Esophagus mucosa (tissue), 1 donor: ENCODE data around the gene WNK1. TPM values are rescaled to one million over a fixed set of nuclear protein-coding genes. Genes with fewer than 3 reads are reported as not detected.
"Not testable (repeated sequence)": the region's sequence is repeated elsewhere in the genome, so short reads cannot be mapped to it uniquely, and the experiment has no call there.

Source experiments
- ATAC-seq: fragments of 200-7000 bp; cut with Tn5 transposase; one replicate; pipeline ENCODE4 v1.9.1; 2020
- total RNA-seq: library from RNA; stranded (reverse); gene quantifications from one replicate; pipeline ENCODE4 v1.2.4, GENCODE V29; 2023
- donor health status: DM: yes; HTN: yes; CAD: no.

WNK1 gene
- total RNA-seq, 1 donor from 2014 or later: 157 TPM

DNA sequence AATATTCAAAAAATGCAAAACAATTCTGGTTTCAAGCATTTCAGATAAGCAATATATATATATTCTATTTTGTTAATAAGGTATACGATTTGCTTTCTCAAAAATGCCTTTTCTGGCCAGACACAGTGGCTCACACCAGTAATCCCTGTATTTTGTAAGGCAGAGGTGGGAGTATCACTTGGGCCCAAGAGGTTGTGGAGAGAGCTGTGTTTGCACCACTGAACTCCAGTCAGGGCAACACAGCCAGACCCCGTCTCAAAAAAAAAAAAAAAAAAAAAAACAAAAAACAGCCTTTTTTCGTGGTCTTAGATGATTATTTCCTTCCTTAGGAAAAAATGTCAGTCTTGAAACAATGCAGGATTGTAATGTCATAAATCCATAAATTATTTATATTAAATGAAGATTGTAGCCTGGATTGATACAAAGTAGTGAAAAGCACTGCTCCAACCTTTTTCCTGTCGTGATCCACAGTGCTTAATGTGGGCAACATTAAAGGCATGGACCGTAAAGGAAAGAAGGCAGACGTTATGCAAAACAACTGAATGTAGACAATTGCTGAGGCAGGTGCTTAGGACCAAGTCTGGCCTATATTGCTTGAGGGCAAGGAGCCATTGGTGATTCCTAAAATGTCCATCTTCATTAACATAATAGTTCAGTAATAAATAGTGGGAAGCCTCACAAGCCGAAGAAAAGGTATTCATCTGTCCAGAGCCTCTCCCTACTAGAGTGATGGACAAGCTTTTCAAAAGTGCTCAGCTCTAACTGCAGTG is 160.3 kb downstream of the WNK1 start:
- ATAC-seq: no peak

- peak; percentile 90 for ATAC-seq
Measured at GRCh38 chr12:913919-914698, 161.7 kb downstream of the WNK1 start.

- ATAC-seq: no peak
Measured at GRCh38 chr12:915090-915489, 162.7 kb downstream of the WNK1 start.

- ATAC-seq: no peak
Measured at GRCh38 chr12:916240-916639, 163.9 kb downstream of the WNK1 start.

GRCh38 chr12:916712-917445 is 164.5 kb downstream of the WNK1 start:
- ATAC-seq: no peak

DNA sequence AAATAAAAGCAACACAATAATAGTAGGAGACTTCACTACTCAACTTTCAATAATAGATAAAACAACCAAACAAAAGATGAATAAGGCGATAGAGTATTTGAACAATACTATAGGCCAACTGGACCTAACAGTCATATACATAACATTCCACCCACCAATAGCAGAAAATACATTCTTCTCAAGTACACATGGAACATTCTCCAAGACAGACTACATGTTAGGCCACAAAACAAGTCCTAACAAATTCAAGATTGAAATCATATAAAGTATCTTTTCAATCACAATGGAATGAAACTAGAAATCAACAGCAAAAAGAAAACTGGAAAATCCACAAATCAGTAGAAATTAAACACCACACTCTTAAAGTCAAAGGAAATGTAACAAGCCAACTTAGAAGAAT is 168.3 kb downstream of the WNK1 start:
- no peak for ATAC-seq

DNA sequence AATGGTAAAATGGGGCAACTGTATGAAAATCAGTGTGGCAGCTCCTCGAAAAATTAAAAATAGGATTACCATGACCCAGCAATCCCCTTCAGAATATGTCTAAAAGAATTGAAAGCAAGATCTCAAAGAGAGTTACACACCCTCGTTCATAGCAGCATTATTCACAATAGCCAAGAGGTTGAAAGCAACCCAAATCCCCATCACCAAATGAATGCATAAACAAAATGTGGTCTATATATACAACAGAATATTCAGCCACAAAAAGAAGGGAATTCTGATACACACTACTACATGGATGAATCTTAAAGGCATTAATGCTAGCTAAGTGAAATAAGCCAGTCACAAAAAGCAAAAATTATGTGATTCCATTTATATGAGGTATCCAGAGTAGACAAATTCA is 169.9 kb downstream of the WNK1 start:
- no peak for ATAC-seq

- no peak for ATAC-seq
Measured at GRCh38 chr12:926641-927040, 174.3 kb downstream of the WNK1 start.

DNA sequence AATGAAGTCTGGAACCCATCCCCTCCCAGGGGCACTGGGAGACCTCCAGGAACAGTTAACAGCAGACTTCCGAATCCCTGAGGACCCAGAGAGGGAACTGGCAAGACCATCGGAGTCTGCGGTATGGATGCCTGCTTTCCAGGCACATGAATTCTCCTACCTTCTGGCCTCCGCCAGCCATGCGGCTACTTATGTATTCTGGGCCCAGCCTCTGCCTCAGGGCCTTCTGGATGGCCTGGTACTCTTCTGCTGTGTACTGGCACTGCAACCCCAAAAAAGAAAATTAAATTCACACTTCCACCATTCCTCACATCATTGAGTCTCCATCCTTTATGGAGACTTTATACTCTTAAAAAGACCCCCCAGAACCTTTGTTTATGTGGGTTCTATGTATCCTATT is 178.7 kb downstream of the WNK1 start:
- ATAC-seq: no peak

DNA sequence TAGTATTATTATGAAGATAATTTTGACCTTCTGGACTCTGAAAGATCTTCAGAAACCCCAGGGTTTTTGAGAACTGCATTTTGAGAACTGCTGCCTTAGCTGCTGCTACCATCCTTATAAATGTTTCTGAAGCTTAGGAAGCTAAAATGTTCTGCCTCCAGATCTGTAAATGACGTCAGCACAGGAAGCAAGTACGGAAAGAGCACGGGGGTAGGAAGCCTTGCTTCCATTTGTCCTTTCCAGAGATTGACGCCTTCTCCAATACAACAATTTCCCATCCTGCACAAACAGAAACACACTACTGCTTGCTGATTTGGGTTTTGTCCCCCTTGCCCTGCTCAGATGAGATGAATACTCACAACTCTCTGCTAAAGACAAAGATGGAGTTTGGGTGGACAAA is 179.2 kb downstream of the WNK1 start:
- ATAC-seq: no peak

GRCh38 chr12:935891-936290 is 183.5 kb downstream of the WNK1 start:
- ATAC-seq: not testable (repeated sequence)

GRCh38 chr12:936377-937345 is 184.3 kb downstream of the WNK1 start:
- ATAC-seq: no peak

DNA sequence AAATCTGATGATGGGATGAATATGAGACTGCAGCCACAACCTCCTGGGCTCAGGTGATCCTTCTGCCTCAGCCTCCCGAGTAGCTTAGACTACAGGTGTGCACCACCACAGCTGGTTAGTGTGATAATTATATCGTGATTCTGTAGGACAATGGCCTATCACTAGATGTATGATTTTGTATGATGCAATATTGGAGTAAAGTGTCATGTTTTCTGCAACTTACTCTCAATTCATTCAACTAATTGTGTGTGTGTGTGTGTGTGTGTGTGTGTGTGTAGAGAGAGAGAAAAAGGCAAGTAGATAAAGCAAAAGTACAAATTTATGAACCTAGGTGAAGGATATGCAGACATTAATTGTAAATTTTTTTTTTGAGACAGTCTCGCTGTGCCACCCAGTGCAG is 186.4 kb downstream of the WNK1 start:
- ATAC-seq: no peak

DNA sequence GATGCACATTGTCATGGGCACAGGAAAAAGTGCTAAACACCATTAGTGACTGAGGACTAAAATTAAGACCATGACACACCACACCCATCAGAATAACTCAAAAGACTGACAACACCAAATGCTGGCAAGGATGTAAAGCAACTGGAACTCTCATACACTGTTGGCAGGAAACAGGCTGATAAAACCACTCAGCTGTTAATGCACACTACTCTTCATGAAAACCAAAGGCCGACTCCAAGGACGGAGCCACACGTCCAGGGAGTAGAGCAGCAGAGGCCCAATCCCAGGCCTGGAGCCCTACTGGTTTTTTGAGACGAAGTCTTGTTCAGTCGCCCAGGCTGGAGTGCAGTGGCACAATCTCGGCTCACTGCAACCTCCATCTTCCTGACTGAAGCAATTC is 190.7 kb downstream of the WNK1 start:
- no peak for ATAC-seq

- ATAC-seq: no peak
Measured at GRCh38 chr12:944211-944610, 191.8 kb downstream of the WNK1 start.

- ATAC-seq: no peak
Measured at GRCh38 chr12:946212-946611, 193.8 kb downstream of the WNK1 start.

DNA sequence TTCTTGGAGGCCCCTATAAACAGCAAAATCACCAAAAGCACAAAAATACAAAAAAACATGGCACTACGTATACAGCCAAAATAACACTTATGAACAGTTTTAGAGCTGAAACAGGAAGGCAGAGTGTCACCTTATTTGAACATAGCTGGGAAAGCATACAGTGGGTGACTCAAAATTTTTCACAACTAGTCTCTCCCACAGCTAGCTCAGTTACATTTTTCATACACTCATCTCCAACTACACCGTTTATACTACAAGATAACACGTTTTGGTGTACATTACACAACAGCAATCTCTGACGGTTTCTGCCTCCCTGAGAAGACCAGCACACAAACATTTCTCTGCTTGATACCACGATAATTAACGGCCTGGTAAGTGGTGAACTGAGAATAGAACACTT is 194.3 kb downstream of the WNK1 start:
- ATAC-seq: no peak

DNA sequence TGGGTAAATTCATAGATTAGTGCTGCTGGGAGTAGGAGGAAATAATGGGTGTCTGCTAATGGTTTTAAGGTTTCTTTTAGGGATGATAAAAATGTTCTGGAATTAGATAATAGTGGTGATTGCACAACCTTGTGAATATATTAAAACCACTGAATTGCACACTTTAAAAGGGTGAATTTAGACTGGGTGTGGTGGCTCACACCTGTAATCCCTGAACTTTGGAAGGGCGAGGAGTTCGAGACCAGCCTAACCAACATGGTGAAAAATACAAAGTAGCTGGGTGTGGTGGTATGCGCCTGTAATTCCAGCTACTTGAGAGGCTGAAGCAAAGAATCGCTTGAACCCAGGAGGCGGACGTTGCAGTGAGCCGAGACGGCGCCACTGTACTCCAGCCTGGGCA is 195.9 kb downstream of the WNK1 start:
- no peak for ATAC-seq

DNA sequence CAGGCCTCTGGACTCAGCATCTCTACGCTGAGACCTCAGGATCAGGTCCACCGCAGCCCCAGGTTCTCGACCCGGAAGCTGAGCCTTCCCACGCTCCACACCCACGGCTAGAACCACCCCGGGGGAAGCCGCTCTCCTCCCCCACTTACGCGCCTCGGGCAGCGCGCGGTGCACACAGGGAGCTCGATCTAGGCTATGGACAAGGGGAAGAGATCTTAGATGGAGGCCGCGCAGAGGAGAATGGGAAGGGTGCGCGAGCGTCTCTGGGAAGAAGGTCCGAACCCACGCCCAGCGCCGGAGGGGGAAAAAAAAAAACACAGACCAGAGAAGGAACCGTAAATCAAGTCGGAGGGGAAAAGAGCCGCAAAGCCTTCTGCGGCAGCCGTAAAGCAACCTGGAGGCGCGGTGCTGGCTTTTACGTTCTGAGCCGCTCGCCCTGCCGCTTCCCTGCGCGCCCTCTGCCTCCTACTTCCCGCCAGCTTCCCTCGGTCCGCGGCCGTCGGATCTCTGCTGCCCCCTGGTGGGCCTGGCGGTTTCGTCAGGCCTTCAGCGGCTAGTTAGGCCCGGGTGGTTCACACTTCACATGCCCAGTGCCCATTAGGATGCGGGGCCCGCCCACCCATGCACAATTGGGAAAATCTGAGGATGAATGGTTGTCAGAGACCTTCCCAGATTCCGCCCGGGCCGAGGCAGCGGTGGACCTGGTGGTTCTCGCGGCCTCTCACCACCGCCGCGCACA is 197.2 kb downstream of the WNK1 start, which contains the start of gene RAD52:
Gene RAD52, minus strand, starts transcription at position 242 of the 739 bp plus-strand sequence. CDS start 16,636 bp downstream, outside the sequence.
- peak; percentile 94 for ATAC-seq

DNA sequence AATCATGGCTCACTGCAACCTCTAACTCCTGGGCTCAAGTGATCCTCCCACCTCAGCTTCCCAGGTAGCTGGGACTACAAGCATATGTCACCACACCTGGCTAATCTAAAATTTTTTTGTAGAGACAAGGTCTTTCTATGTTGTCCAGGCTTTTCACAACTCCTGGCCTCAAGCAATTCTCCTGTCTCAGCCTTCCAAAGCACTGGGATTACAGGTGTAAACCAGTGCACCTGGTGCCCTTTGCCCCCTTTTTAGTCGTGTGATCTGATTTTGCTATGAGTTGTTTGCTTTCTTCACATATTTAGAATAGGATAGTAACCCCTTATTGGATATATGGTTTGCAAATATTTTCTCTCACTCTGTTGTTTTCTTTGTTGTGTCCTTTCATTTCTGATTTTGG is 198.8 kb downstream of the WNK1 start:
- no peak for ATAC-seq

DNA sequence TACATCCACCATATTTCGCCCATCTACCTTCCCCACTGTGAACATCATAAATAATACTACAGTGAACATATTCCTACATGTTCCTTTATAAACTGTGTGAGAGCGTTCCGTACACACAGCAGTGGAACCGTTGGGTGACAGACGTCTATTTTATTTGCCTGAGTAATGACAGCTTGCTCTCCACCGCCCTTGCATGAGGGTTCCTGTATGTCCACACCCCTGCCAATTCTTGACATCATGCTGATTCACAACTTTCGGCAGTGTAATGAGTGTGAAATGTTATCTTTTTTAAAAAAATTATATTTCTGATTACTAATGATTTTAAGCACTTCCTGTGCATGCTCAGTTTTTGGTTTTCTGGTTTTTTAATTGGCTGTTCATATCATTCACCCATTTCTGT is 201.4 kb downstream of the WNK1 start:
- no peak for ATAC-seq
